Gastrocnemius medialis (tissue), 4 donors: Measurements from ENCODE around the gene EPB41L3.

Source experiments
- POLR2A ChIP-seq, 2 donors: fragments of 450-650 bp; IDR thresholded peaks; one replicate each; pipeline ENCODE4 v1.6.1; 2017; ENCODE audit warnings: antibody characterized with exemption in 2 of 2, mild to moderate bottlenecking in 2 of 2, moderate library complexity in 2 of 2
- TF ChIP-seq, protein P1 (sequence below), 5 experiments: fragments of 450-650 bp in 3 of 5; fragments of 200-600 bp in 2 of 5; sonication (generic) in 2 of 5; IDR thresholded peaks in 4 of 5; conservative IDR thresholded peaks in 1 of 5; 1 replicate in 4 of 5; 2 replicates in 1 of 5; pipeline ENCODE4 v1.5.1; 2016 to 2019; ENCODE audit warnings: antibody characterized with exemption in 5 of 5, mild to moderate bottlenecking in 3 of 5, moderate library complexity in 3 of 5

GRCh38 chr18:5455674-5456073 is 88.1 kb downstream of the EPB41L3 start:
- TF ChIP-seq, protein P1, sequence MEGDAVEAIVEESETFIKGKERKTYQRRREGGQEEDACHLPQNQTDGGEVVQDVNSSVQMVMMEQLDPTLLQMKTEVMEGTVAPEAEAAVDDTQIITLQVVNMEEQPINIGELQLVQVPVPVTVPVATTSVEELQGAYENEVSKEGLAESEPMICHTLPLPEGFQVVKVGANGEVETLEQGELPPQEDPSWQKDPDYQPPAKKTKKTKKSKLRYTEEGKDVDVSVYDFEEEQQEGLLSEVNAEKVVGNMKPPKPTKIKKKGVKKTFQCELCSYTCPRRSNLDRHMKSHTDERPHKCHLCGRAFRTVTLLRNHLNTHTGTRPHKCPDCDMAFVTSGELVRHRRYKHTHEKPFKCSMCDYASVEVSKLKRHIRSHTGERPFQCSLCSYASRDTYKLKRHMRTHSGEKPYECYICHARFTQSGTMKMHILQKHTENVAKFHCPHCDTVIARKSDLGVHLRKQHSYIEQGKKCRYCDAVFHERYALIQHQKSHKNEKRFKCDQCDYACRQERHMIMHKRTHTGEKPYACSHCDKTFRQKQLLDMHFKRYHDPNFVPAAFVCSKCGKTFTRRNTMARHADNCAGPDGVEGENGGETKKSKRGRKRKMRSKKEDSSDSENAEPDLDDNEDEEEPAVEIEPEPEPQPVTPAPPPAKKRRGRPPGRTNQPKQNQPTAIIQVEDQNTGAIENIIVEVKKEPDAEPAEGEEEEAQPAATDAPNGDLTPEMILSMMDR (IDR thresholded peaks at IDR 0.05 in 4 of 5, conservative IDR thresholded peaks at IDR 0.05 in 1 of 5), result no peak
- no peak for TF ChIP-seq POLR2A (IDR thresholded peaks at IDR 0.05)
